GM12874 (cell line): ENCODE results near the gene TJP1.

Source experiments
- TF ChIP-seq, protein P1 (sequence below): IDR thresholded peaks from 2 replicates; pipeline ENCODE4 v1.5.1; 2011; ENCODE audit warnings: low read depth, mild to moderate bottlenecking, control low read depth, low read length, moderate library complexity; ENCODE audit not compliant: insufficient read depth

The TJP1 gene

GRCh38 chr15:29811691-29812383, 10.4 kb downstream of the TJP1 start:
- TF ChIP-seq, protein P1, sequence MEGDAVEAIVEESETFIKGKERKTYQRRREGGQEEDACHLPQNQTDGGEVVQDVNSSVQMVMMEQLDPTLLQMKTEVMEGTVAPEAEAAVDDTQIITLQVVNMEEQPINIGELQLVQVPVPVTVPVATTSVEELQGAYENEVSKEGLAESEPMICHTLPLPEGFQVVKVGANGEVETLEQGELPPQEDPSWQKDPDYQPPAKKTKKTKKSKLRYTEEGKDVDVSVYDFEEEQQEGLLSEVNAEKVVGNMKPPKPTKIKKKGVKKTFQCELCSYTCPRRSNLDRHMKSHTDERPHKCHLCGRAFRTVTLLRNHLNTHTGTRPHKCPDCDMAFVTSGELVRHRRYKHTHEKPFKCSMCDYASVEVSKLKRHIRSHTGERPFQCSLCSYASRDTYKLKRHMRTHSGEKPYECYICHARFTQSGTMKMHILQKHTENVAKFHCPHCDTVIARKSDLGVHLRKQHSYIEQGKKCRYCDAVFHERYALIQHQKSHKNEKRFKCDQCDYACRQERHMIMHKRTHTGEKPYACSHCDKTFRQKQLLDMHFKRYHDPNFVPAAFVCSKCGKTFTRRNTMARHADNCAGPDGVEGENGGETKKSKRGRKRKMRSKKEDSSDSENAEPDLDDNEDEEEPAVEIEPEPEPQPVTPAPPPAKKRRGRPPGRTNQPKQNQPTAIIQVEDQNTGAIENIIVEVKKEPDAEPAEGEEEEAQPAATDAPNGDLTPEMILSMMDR = no peak

- TF ChIP-seq, protein P1 = no peak
Observed at GRCh38 chr15:29805708-29806104, 16.6 kb downstream of the TJP1 start.

GRCh38 chr15:29805043-29805707, 17.1 kb downstream of the TJP1 start:
- TF ChIP-seq, protein P1 = no peak

GRCh38 chr15:29802411-29802810, 19.9 kb downstream of the TJP1 start:
- TF ChIP-seq, protein P1 = no peak

DNA sequence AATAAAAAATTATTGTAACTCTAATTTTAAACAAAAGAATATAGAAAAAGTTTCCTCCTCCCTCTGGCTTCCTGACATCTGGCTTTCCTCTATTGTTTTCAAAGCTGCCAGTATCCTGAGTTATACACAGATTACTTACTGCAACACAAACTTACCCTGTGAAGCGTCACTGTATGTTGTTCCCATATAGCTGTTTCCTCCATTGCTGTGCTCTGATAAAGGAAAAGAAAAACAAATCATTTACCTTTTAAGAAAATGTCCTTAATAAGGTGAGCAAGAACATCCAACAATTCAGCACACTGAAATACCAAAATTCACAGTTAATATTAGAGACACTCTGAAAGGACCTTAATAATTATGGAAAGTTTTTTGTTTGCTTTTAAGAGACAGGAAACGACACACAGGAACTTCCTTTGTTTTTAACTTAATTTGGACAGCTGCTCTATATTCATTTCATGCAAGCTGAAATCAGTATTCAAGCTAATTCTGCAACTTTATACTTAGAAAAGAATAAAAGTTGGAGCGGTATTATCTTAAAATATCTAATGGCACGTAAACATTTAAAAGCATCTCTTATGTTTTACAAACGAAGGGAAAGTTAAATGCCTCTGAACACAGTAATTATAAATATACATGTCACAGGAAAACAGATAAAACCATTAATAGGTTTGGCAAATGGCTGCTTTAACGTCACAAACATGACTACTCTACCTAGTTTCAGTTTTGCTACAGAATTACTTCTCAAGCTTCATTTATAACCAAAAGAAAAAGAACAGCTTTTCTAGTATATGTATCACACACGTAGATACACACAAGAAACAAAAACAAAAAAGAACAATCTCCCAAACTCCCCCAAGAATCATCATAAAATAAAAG, 21.5 kb downstream of the TJP1 start:
- TF ChIP-seq, protein P1 = no peak

DNA sequence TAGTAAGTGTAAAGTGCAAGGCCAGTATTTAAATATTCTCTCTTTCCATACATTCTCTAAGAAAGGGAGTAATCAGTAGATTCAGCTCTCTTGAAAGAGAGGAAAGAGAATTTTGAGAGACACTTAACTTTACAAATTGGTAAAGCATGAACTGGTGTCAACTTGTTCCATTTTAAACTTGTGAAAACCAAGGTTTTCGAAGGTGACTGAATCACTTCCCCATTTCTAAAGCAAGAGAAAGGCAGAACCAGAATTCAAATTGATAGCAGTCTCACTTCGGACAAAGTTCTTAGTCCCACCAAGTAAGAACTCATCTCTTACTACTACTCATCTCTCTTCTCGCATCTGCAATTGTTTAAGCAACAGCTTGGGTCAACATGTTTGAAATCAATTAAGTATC, 22.4 kb downstream of the TJP1 start:
- TF ChIP-seq, protein P1 = no peak

- TF ChIP-seq, protein P1 = no peak
Observed at GRCh38 chr15:29795610-29796009, 26.7 kb downstream of the TJP1 start.
